Esophagus muscularis mucosa (tissue), 4 donors: ENCODE results near the gene ACO1.

Source experiments
- EP300 ChIP-seq: sonication (generic); formaldehyde crosslinking; IDR thresholded peaks from one replicate; pipeline ENCODE4 v1.6.1; 2017; ENCODE audit warnings: antibody characterized with exemption
- POLR2A ChIP-seq: fragments of 450-650 bp; IDR thresholded peaks from one replicate; pipeline ENCODE4 v1.6.1; 2017; ENCODE audit warnings: antibody characterized with exemption, moderate library complexity, mild to moderate bottlenecking, low read depth
- TF ChIP-seq, protein P1 (sequence below), 3 experiments: fragments of 200-600 bp in 2 of 3; fragments of 450-650 bp in 1 of 3; sonication (generic) in 2 of 3; IDR thresholded peaks; one replicate each; pipeline ENCODE4 v1.5.1; 2017 to 2019; ENCODE audit warnings: antibody characterized with exemption in 3 of 3, mild to moderate bottlenecking in 2 of 3, moderate library complexity in 1 of 3

- TF ChIP-seq, protein P1, sequence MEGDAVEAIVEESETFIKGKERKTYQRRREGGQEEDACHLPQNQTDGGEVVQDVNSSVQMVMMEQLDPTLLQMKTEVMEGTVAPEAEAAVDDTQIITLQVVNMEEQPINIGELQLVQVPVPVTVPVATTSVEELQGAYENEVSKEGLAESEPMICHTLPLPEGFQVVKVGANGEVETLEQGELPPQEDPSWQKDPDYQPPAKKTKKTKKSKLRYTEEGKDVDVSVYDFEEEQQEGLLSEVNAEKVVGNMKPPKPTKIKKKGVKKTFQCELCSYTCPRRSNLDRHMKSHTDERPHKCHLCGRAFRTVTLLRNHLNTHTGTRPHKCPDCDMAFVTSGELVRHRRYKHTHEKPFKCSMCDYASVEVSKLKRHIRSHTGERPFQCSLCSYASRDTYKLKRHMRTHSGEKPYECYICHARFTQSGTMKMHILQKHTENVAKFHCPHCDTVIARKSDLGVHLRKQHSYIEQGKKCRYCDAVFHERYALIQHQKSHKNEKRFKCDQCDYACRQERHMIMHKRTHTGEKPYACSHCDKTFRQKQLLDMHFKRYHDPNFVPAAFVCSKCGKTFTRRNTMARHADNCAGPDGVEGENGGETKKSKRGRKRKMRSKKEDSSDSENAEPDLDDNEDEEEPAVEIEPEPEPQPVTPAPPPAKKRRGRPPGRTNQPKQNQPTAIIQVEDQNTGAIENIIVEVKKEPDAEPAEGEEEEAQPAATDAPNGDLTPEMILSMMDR (IDR thresholded peaks at IDR 0.05) = no peak
- TF ChIP-seq POLR2A (no peak), EP300 (no peak)
These were observed 460 bp upstream of the ACO1 start for GRCh38 chr9:32384002-32384363.
